HG03521 (cell line): Measurements from ENCODE around the gene SLC35F6.
"Not testable (repeated sequence)": the region's sequence is repeated elsewhere in the genome, so short reads cannot be mapped to it uniquely, and the experiment has no call there.

Experiments used
- ATAC-seq: cut with Tn5 transposase; IDR thresholded peaks from one replicate; pipeline ENCODE4 v1.9.1; 2021; ENCODE audit warnings: mild to moderate bottlenecking, moderate library complexity; ENCODE audit not compliant: unreplicated experiment

The SLC35F6 gene

GRCh38 chr2:26814072-26814765, 50.1 kb downstream of the SLC35F6 start:
- ATAC-seq: not testable (repeated sequence)

GRCh38 chr2:26816893-26817292, 52.8 kb downstream of the SLC35F6 start:
- no peak for ATAC-seq

GRCh38 chr2:26818255-26818654, 54.2 kb downstream of the SLC35F6 start:
- no peak for ATAC-seq

GRCh38 chr2:26818972-26819371, 54.9 kb downstream of the SLC35F6 start:
- no peak for ATAC-seq

GRCh38 chr2:26820932-26821331, 56.8 kb downstream of the SLC35F6 start:
- ATAC-seq: no peak

- no peak for ATAC-seq
These were observed 58.8 kb downstream of the SLC35F6 start for GRCh38 chr2:26822877-26823276.
